Vagina (tissue), 2 donors: Measurements from ENCODE around the gene C12orf57. TPM values are rescaled to one million over a fixed set of nuclear protein-coding genes. Genes with fewer than 3 reads are reported as not detected.

Source experiments
- DNase-seq, 2 donors: peaks; one replicate each; pipeline ENCODE4 v3.0.0-alpha.2; 2017; ENCODE audit errors: extremely low spot score in 2 of 2
- H3K27ac ChIP-seq: fragments of 200-600 bp; sonication (generic); one replicate; pipeline ENCODE4 v1.5.1; 2019
- H3K27me3 ChIP-seq: fragments of 200-600 bp; sonication (generic); one replicate; pipeline ENCODE4 v1.5.1; 2019
- H3K36me3 ChIP-seq, 2 donors: fragments of 200-600 bp; sonication (generic); one replicate each; pipeline ENCODE4 v1.5.1; 2017 to 2019
- H3K4me1 ChIP-seq: fragments of 200-600 bp; sonication (generic); one replicate; pipeline ENCODE4 v1.5.1; 2019
- H3K4me3 ChIP-seq, 2 donors: fragments of 200-600 bp; sonication (generic); 1 replicate in 1 of 2; 2 replicates in 1 of 2; pipeline ENCODE4 v1.5.1; 2016 to 2019
- H3K9me3 ChIP-seq: fragments of 200-600 bp; sonication (generic); one replicate; pipeline ENCODE4 v1.5.1; 2019
- CTCF ChIP-seq, 3 experiments: fragments of 450-650 bp in 2 of 3; fragments of 200-600 bp in 1 of 3; sonication (generic) in 1 of 3; IDR thresholded peaks; one replicate each; pipeline ENCODE4 v1.5.1; 2017 to 2019; ENCODE audit warnings: antibody characterized with exemption in 3 of 3, mild to moderate bottlenecking in 2 of 3, moderate library complexity in 2 of 3
- POLR2A ChIP-seq, 2 donors: fragments of 450-650 bp; IDR thresholded peaks; one replicate each; pipeline ENCODE4 v1.6.1; 2017; ENCODE audit warnings: antibody characterized with exemption in 2 of 2, mild to moderate bottlenecking in 2 of 2, moderate library complexity in 2 of 2
- POLR2AphosphoS5 ChIP-seq, 2 donors: sonication (generic); formaldehyde crosslinking; IDR thresholded peaks; one replicate each; pipeline ENCODE4 v1.9.0; 2017; ENCODE audit warnings: antibody characterized with exemption in 2 of 2, mild to moderate bottlenecking in 2 of 2, low read depth in 1 of 2; ENCODE audit not compliant: insufficient read depth in 1 of 2
- intact Hi-C: fragments of 100-400 bp; cut with DNase I; formaldehyde crosslinking; loops from one replicate; pipeline ENCODE4 v1.15.1; 2023
- total RNA-seq: library from RNA; depleted of rRNA; stranded (reverse); fragments of >200 nt; gene quantifications from one replicate; pipeline ENCODE4 v1.2.3, GENCODE V29; 2016

The C12orf57 gene
- total RNA-seq, 1 donor from 2014 or later, result 760 TPM

GRCh38 chr12:6946920-6947374, 3.1 kb downstream of the C12orf57 start:
- TF ChIP-seq POLR2A (IDR thresholded peaks at IDR 0.05), result no peak
- TF ChIP-seq POLR2AphosphoS5 (IDR thresholded peaks at IDR 0.05; ENCODE audit: insufficient read depth in 1 of 2, low read depth in 1 of 2), result no peak
- no peak for TF ChIP-seq CTCF (IDR thresholded peaks at IDR 0.05)
- Histone ChIP-seq H3K27ac (peak overlapping the region; percentile 95), H3K4me1 (peaks cover 31% of the 10 kb centered on the region), H3K4me3 (peak overlapping the region; percentile 27 to 35), H3K9me3 (no peaks in the 10 kb centered on the region), H3K36me3 (no peaks in the 10 kb centered on the region), H3K27me3 (no peaks in the 10 kb centered on the region)
- intact Hi-C loops, result loop anchor here (5.0 kb wide), 1 partner anchor 165 kb away; no protein-coding TSS in a partner anchor
- DNase-seq, result no peak

- H3K9me3 ChIP-seq, result no peaks in the 10 kb centered on the region
- no peak overlapping the region for H3K27ac ChIP-seq
- H3K36me3 ChIP-seq, result no peaks in the 10 kb centered on the region
- DNase-seq, result no peak
- intact Hi-C loops, result loop anchor here (5.0 kb wide), 1 partner anchor 165 kb away; no protein-coding TSS in a partner anchor
- no peaks in the 10 kb centered on the region for H3K27me3 ChIP-seq
- H3K4me1 ChIP-seq, result peaks cover 30% of the 10 kb centered on the region
- no peak overlapping the region for H3K4me3 ChIP-seq
- TF ChIP-seq POLR2A (IDR thresholded peaks at IDR 0.05) (no peak), POLR2AphosphoS5 (IDR thresholded peaks at IDR 0.05; ENCODE audit: insufficient read depth in 1 of 2, low read depth in 1 of 2) (no peak), CTCF (IDR thresholded peaks at IDR 0.05) (no peak)
These were observed 3.8 kb downstream of the C12orf57 start for GRCh38 chr12:6947615-6948014.

GRCh38 chr12:6948873-6949594, 5.2 kb downstream of the C12orf57 start:
- Histone ChIP-seq H3K4me3 (no peak overlapping the region), H3K36me3 (no peaks in the 10 kb centered on the region)
- intact Hi-C loops, result loop anchor here (5.0 kb wide), 1 partner anchor 163 kb away; no protein-coding TSS in a partner anchor

GRCh38 chr12:6950401-6950801, 6.6 kb downstream of the C12orf57 start:
- no peak overlapping the region for H3K27ac ChIP-seq
- intact Hi-C loops, result no loop called here
- no peak for DNase-seq

More at GRCh38 chr12:6948873-6949594, 5.2 kb downstream of the C12orf57 start:
- no peak for DNase-seq
- Histone ChIP-seq H3K27me3 (no peaks in the 10 kb centered on the region), H3K27ac (no peak overlapping the region), H3K9me3 (no peaks in the 10 kb centered on the region), H3K4me1 (peaks cover 23% of the 10 kb centered on the region)
- TF ChIP-seq POLR2A (IDR thresholded peaks at IDR 0.05), result no peak
- TF ChIP-seq POLR2AphosphoS5 (IDR thresholded peaks at IDR 0.05; ENCODE audit: insufficient read depth in 1 of 2, low read depth in 1 of 2), result no peak
- TF ChIP-seq CTCF (IDR thresholded peaks at IDR 0.05), result no peak

More at GRCh38 chr12:6950401-6950801, 6.6 kb downstream of the C12orf57 start:
- no peak overlapping the region for H3K4me3 ChIP-seq
- H3K4me1 ChIP-seq, result peaks cover 23% of the 10 kb centered on the region
- no peaks in the 10 kb centered on the region for H3K9me3 ChIP-seq
- H3K36me3 ChIP-seq, result no peaks in the 10 kb centered on the region
- TF ChIP-seq POLR2A (IDR thresholded peaks at IDR 0.05), result no peak
- TF ChIP-seq CTCF (IDR thresholded peaks at IDR 0.05), result no peak
- no peak for TF ChIP-seq POLR2AphosphoS5 (IDR thresholded peaks at IDR 0.05; ENCODE audit: insufficient read depth in 1 of 2, low read depth in 1 of 2)
- H3K27me3 ChIP-seq, result no peaks in the 10 kb centered on the region
